ENCODE data around the gene NAB1. TPM values are rescaled to one million over a fixed set of nuclear protein-coding genes. Genes with fewer than 3 reads are reported as not detected.

Gene NAB1
- total and polyA plus RNA-seq, 2 experiments from 2014 or later, result 10.4 to 40.2 TPM

- Histone ChIP-seq H3K4me1 (ENCODE audit: insufficient read depth) (no peaks in the 10 kb centered on the region; the same call in 1 of the 2 replicates), H3K79me2 (replicated peaks; ENCODE audit: insufficient read depth) (no peaks in the 10 kb centered on the region), H3K4me2 (no peak overlapping the region), H3F3A (replicated peaks; ENCODE audit: low read depth) (no peaks in the 10 kb centered on the region), H3K4me3 (no peak overlapping the region), H3K27ac (ENCODE audit: low read depth) (no peak overlapping the region), H3K36me3 (ENCODE audit: insufficient read depth) (no peaks in the 10 kb centered on the region), H2AFZ (no peak overlapping the region), H3K9me2 (ENCODE audit: insufficient read depth) (peaks cover 10% of the 10 kb centered on the region), H4K20me1 (replicated peaks; ENCODE audit: insufficient read depth) (no peaks in the 10 kb centered on the region), H3K27me3 (ENCODE audit: insufficient read depth) (no peaks in the 10 kb centered on the region)
- TF ChIP-seq POLR2AphosphoS5 (IDR thresholded peaks at IDR 0.05; ENCODE audit: low read depth), result no peak
- no peak for TF ChIP-seq REST (IDR thresholded peaks at IDR 0.05; ENCODE audit: unreplicated experiment)
- no peak for TF ChIP-seq JUNB (IDR thresholded peaks at IDR 0.05; ENCODE audit: unreplicated experiment)
- TF ChIP-seq CREB1 (CRISPR knock-in tag; IDR thresholded peaks at IDR 0.05; ENCODE audit: low read depth), result no peak
- TF ChIP-seq EZH2 (IDR thresholded peaks at IDR 0.05; ENCODE audit: low read depth, unreplicated experiment), result no peak
- no peak for DNase-seq (ENCODE audit: low spot score)
- H3K9me3 Mint-ChIP-seq, result no peaks in the 10 kb centered on the region; the same call in 2 of the 3 replicates
- no peak overlapping the region for H3K4me3 Mint-ChIP-seq
- H3K36me3 Mint-ChIP-seq (ENCODE audit: low read depth), result no peaks in the 10 kb centered on the region
- H3K27ac Mint-ChIP-seq, result no peak overlapping the region
- peaks cover 2% of the 10 kb centered on the region for H3K27me3 Mint-ChIP-seq (ENCODE audit: insufficient read depth, low read depth, poor library complexity)
- no peak for ATAC-seq
- H3K4me1 Mint-ChIP-seq, result peaks cover 5% of the 10 kb centered on the region; the same call in 2 of the 3 replicates
These were observed 68.4 kb downstream of the NAB1 start for GRCh38 chr2:190717306-190717705.

GRCh38 chr2:190717764-190718651 lies 69.1 kb downstream of the NAB1 start:
- no peaks in the 10 kb centered on the region for H3K79me2 ChIP-seq (replicated peaks; ENCODE audit: insufficient read depth)
- Mint-ChIP-seq H3K9me3 (no peaks in the 10 kb centered on the region; the same call in 2 of the 3 replicates), H3K36me3 (ENCODE audit: low read depth) (no peaks in the 10 kb centered on the region), H3K4me3 (no peak overlapping the region), H3K27me3 (ENCODE audit: insufficient read depth, low read depth, poor library complexity) (peaks cover 2% of the 10 kb centered on the region), H3K4me1 (peaks cover 5% of the 10 kb centered on the region; the same call in 2 of the 3 replicates), H3K27ac (no peak overlapping the region)
- no peak overlapping the region for H3K4me3 ChIP-seq
- H3K36me3 ChIP-seq (ENCODE audit: insufficient read depth), result no peaks in the 10 kb centered on the region
- TF ChIP-seq ZNF114 (CRISPR knock-in tag; IDR thresholded peaks at IDR 0.05) (no peak), EZH2phosphoT487 (IDR thresholded peaks at IDR 0.05; ENCODE audit: unreplicated experiment) (no peak)
- DNase-seq (ENCODE audit: low spot score), result no peak
- peak overlapping the region; percentile 78; the same call in 1 of the 2 replicates for H2AFZ ChIP-seq
- no peak overlapping the region for H3K27ac ChIP-seq (ENCODE audit: low read depth)
- no peak overlapping the region for H3K4me2 ChIP-seq
- H3K27me3 ChIP-seq (ENCODE audit: insufficient read depth), result no peaks in the 10 kb centered on the region
- no peak for ATAC-seq
- no peaks in the 10 kb centered on the region for H4K20me1 ChIP-seq (replicated peaks; ENCODE audit: insufficient read depth)
- H3K4me1 ChIP-seq (ENCODE audit: insufficient read depth), result no peaks in the 10 kb centered on the region; the same call in 1 of the 2 replicates
- H3F3A ChIP-seq (replicated peaks; ENCODE audit: low read depth), result no peaks in the 10 kb centered on the region
- H3K9me2 ChIP-seq (ENCODE audit: insufficient read depth), result peaks cover 10% of the 10 kb centered on the region

Data from GM23338 (cell line).